K562 (cell line): ENCODE data around the gene CFL1. TPM values are rescaled to one million over a fixed set of nuclear protein-coding genes. Genes with fewer than 3 reads are reported as not detected.

ENCODE experiments used
- CEBPG ChIP-seq, 3 experiments: fragments of 200-800 bp in 1 of 3; sonication (Bioruptor generic) in 1 of 3; sonication (generic) in 1 of 3; formaldehyde crosslinking in 1 of 3; IDR thresholded peaks in 2 of 3; conservative IDR thresholded peaks in 1 of 3; 2 replicates each; pipeline versions ENCODE4 v1.6.1 to v1.8.0; 2016 to 2022; ENCODE audit warnings: missing compliant biosample characterization in 2 of 3, missing genetic modification characterization in 2 of 3, mild to moderate bottlenecking in 1 of 3, missing genetic modification reagents in 1 of 3
- CHCHD3 ChIP-seq: fragments of 250-450 bp; sonication (Bioruptor Pico); IDR thresholded peaks from 2 replicates; pipeline ENCODE4 v2.1.2; 2022; ENCODE audit warnings: mild to moderate bottlenecking
- DIDO1 ChIP-seq: fragments of 450-650 bp; IDR thresholded peaks from 2 replicates; pipeline ENCODE4 v1.6.1; 2016; ENCODE audit warnings: low read depth, missing biosample characterization, missing genetic modification characterization
- ELF4 ChIP-seq: fragments of 450-650 bp; formaldehyde crosslinking; IDR thresholded peaks from 2 replicates; pipeline ENCODE4 v1.4.0; 2022; ENCODE audit warnings: missing genetic modification characterization
- EP300 ChIP-seq: IDR thresholded peaks from 2 replicates; pipeline ENCODE4 v1.6.1; 2012; ENCODE audit warnings: low read length, improper control_type of control experiment
- KDM1A ChIP-seq, 2 experiments: fragments of 450-650 bp; IDR thresholded peaks; 2 replicates each; pipeline ENCODE4 v1.6.1; 2016; ENCODE audit warnings: mild to moderate bottlenecking in 2 of 2
- KDM4B ChIP-seq, 2 experiments: fragments of 450-650 bp in 1 of 2; sonication (generic) in 1 of 2; IDR thresholded peaks; 2 replicates each; pipeline ENCODE4 v1.6.1; 2016 to 2017; ENCODE audit warnings: borderline replicate concordance in 2 of 2, antibody characterized with exemption in 1 of 2, low read depth in 1 of 2, mild to moderate bottlenecking in 1 of 2
- MAFF ChIP-seq: IDR thresholded peaks from 2 replicates; pipeline ENCODE4 v1.6.1; 2012; ENCODE audit warnings: low read length, improper control_type of control experiment
- MTA1 ChIP-seq: fragments of 450-650 bp; IDR thresholded peaks from 2 replicates; pipeline ENCODE4 v1.6.1; 2017; ENCODE audit warnings: borderline replicate concordance
- NFRKB ChIP-seq: fragments of 450-650 bp; IDR thresholded peaks from 2 replicates; pipeline ENCODE4 v1.6.1; 2016; ENCODE audit warnings: low read depth
- RCOR1 ChIP-seq, 2 experiments: IDR thresholded peaks; 2 replicates each; pipeline ENCODE4 v1.6.1; 2012; ENCODE audit warnings: low read depth in 2 of 2, low read length in 2 of 2, borderline replicate concordance in 1 of 2, improper control_type of control experiment in 1 of 2
- ZNF551 ChIP-seq: fragments of 250-450 bp; sonication (Bioruptor Pico); IDR thresholded peaks from 2 replicates; pipeline ENCODE4 v1.5.0; 2021; ENCODE audit warnings: mild to moderate bottlenecking, moderate library complexity
- polyA plus RNA-seq, 8 experiments: library from polyadenylated mRNA; depleted of rRNA in 4 of 8; stranded (reverse) in 5 of 8; unstranded in 3 of 8; fragments of >200 nt; fragmentation: Nextera tagmentation in 2 of 8; fragmentation: Illumina TruSeq in 1 of 8; extraction: Ambion mirVana in 2 of 8; extraction: Trizol in 1 of 8; gene quantifications; 2 replicates each; pipeline versions ENCODE4 v1.2.1 to v1.2.3, GENCODE V29; 2011 to 2014; ENCODE audit warnings: inconsistent platforms in 1 of 8, missing spikeins in 1 of 8
- total RNA-seq, 7 experiments: library from RNA; depleted of rRNA in 6 of 7; stranded (reverse); fragments of >200 nt in 6 of 7; fragmentation: Illumina TruSeq in 2 of 7; extraction: Trizol in 2 of 7; gene quantifications; 2 replicates each; pipeline versions ENCODE4 v1.2.1 to v1.2.3, GENCODE V29; 2011 to 2021; ENCODE audit warnings: low replicate concordance in 1 of 7
- TF ChIP-seq, protein P1 (sequence below): sonication (generic); formaldehyde crosslinking; IDR thresholded peaks from 2 replicates; pipeline ENCODE4 v1.9.0; 2022; ENCODE audit warnings: mild to moderate bottlenecking, missing genetic modification reagents
- TF ChIP-seq, protein P2 (sequence below), 3 experiments: IDR thresholded peaks in 2 of 3; conservative IDR thresholded peaks in 1 of 3; 2 replicates each; pipeline ENCODE4 v1.5.1; 2011 to 2012; ENCODE audit warnings: low read length in 3 of 3, mild to moderate bottlenecking in 3 of 3, control low read depth in 2 of 3, improper control_type of control experiment in 1 of 3, inconsistent platforms in 1 of 3, low read depth in 1 of 3, mixed read lengths in 1 of 3, moderate library complexity in 1 of 3; ENCODE audit not compliant: insufficient read depth in 2 of 3

CFL1 gene
- total and polyA plus RNA-seq, 9 of the 15 experiments (the other 6 are each of a cell fraction or from before 2014, with no cell fraction given): 105 to 1,101 (median 859) TPM

DNA sequence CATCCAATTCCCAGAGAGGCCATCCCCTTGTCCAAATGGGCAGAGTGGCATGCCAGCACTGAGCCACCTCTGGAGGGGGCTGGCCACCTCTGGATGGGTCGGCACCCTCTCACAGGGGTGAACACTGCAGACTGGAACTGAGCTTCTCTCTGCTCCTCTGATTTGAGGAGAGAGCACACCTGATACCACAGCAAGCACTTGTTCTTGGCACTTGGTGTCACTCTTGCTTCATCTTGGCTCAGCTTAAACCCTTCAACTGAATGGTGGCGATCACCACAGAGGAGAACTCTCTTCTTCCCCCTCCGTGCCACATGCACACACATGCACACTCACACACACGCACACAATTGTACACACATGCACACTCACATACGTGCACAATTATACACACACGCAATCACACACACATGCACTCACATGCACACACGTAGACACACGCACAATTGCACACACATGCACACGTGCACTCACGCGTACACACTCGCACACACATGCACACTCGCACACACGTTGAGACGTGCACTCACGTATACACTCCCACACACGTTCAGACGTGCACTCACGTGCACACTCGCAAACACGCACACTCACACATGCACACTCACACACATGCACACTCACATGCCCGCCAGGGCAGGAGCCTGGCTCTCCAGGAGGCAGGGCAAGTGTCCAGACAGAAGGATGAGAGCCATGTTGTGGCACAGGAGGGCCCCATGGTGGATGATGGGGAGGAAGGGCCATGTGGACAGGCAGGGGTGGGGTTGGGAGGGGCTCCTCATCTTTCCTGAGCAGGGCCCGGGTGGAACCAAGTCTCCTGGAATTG is 47.7 kb downstream of the CFL1 start (continued):
- TF ChIP-seq, protein P1, sequence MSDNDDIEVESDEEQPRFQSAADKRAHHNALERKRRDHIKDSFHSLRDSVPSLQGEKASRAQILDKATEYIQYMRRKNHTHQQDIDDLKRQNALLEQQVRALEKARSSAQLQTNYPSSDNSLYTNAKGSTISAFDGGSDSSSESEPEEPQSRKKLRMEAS (CRISPR knock-in tag): peak; percentile 38; the same call in 1 of the 2 replicates
- TF ChIP-seq DIDO1 (tag) (no peak), EP300 (no peak), CEBPG (CRISPR knock-in tag; IDR thresholded peaks at IDR 0.05) (peak; percentile 78), CEBPG (tag; conservative IDR thresholded peaks at IDR 0.05 in 1 of 2, IDR thresholded peaks at IDR 0.05 in 1 of 2) (no peak), RCOR1 (IDR thresholded peaks at IDR 0.05; ENCODE audit: borderline replicate concordance in 1 of 2, low read depth in 2 of 2, low read length in 2 of 2) (no peak), CHCHD3 (CRISPR knock-in tag) (no peak), MTA1 (no peak), KDM1A (IDR thresholded peaks at IDR 0.05) (peak in 1 of 2 experiments; percentile 23; a peak in 1 of 4 replicates), ZNF551 (CRISPR knock-in tag) (no peak), MAFF (no peak), NFRKB (no peak), ELF4 (CRISPR knock-in tag) (peak; percentile 58; the same call in 1 of the 2 replicates), KDM4B (IDR thresholded peaks at IDR 0.05; ENCODE audit: borderline replicate concordance in 2 of 2, low read depth in 1 of 2) (0 out of 4 replicates have a peak, but pooled peaks of 1 of the 2 experiments have one; percentile 65)
- TF ChIP-seq, protein P2, sequence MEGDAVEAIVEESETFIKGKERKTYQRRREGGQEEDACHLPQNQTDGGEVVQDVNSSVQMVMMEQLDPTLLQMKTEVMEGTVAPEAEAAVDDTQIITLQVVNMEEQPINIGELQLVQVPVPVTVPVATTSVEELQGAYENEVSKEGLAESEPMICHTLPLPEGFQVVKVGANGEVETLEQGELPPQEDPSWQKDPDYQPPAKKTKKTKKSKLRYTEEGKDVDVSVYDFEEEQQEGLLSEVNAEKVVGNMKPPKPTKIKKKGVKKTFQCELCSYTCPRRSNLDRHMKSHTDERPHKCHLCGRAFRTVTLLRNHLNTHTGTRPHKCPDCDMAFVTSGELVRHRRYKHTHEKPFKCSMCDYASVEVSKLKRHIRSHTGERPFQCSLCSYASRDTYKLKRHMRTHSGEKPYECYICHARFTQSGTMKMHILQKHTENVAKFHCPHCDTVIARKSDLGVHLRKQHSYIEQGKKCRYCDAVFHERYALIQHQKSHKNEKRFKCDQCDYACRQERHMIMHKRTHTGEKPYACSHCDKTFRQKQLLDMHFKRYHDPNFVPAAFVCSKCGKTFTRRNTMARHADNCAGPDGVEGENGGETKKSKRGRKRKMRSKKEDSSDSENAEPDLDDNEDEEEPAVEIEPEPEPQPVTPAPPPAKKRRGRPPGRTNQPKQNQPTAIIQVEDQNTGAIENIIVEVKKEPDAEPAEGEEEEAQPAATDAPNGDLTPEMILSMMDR (IDR thresholded peaks at IDR 0.05 in 2 of 3, conservative IDR thresholded peaks at IDR 0.05 in 1 of 3; ENCODE audit: insufficient read depth in 2 of 3, low read depth in 1 of 3, low read length in 3 of 3): peak in 2 of 3 experiments; percentile 14 to 32; a peak in 1 of 6 replicates
